Transverse colon (tissue), 3 donors: ENCODE data around the gene RASA4.
"Not testable (repeated sequence)": the region's sequence is repeated elsewhere in the genome, so short reads cannot be mapped to it uniquely, and the experiment has no call there.

Experiments
- POLR2A ChIP-seq: fragments of 450-650 bp; IDR thresholded peaks from one replicate; pipeline ENCODE4 v1.6.1; 2016; ENCODE audit warnings: antibody characterized with exemption, mild to moderate bottlenecking, moderate library complexity
- TF ChIP-seq, protein P1 (sequence below), 5 experiments: fragments of 200-600 bp in 3 of 5; fragments of 450-650 bp in 2 of 5; sonication (generic) in 3 of 5; IDR thresholded peaks; 1 replicate in 2 of 5; 2 replicates in 3 of 5; pipeline ENCODE4 v1.5.1; 2016 to 2017; ENCODE audit warnings: antibody characterized with exemption in 5 of 5, inconsistent platforms in 3 of 5, mild to moderate bottlenecking in 2 of 5, moderate library complexity in 1 of 5

DNA sequence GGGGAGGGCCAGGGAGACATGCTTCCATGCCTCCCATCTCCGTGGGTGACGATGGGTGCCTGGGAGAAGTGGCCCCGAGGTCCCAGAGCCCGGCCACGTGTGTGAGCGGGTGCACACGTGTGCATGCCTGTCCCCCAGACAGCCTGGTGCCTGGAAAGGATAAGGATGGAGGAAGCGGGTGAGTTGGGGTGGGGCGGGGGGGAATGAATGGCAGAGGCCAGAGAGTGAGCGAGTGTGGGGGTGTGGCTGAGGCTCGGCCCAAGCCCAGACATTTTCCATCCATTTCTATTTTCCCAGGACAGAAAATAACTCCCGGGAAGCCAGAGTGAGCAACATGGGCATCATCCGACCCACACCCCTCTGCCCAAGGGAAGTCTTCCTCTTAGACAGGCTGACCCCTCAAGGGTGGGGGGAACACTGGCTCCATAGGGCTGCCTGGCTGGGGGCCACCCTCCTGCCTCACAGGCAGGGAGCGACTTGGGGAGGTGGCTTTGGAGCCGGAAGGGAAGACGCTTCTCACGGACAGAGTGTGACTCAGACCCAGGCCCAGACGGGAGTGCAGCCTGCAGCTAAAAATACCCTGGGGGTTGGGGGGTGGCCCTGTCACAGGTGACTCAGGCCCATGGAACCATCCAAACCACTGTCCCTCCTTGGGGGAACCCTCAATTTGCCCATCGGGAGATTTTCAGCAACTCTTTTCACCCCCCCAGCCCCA is 12.0 kb downstream of the RASA4 start:
- TF ChIP-seq, protein P1, sequence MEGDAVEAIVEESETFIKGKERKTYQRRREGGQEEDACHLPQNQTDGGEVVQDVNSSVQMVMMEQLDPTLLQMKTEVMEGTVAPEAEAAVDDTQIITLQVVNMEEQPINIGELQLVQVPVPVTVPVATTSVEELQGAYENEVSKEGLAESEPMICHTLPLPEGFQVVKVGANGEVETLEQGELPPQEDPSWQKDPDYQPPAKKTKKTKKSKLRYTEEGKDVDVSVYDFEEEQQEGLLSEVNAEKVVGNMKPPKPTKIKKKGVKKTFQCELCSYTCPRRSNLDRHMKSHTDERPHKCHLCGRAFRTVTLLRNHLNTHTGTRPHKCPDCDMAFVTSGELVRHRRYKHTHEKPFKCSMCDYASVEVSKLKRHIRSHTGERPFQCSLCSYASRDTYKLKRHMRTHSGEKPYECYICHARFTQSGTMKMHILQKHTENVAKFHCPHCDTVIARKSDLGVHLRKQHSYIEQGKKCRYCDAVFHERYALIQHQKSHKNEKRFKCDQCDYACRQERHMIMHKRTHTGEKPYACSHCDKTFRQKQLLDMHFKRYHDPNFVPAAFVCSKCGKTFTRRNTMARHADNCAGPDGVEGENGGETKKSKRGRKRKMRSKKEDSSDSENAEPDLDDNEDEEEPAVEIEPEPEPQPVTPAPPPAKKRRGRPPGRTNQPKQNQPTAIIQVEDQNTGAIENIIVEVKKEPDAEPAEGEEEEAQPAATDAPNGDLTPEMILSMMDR (IDR thresholded peaks at IDR 0.05) = not testable (repeated sequence)
- TF ChIP-seq POLR2A = not testable (repeated sequence)
